ENCODE data around the gene RYR3. TPM values are rescaled to one million over a fixed set of nuclear protein-coding genes. Genes with fewer than 3 reads are reported as not detected.

Gene RYR3
- total and polyA plus RNA-seq, 4 donors = 0.09 to 1.4 (median 0.47) TPM

DNA sequence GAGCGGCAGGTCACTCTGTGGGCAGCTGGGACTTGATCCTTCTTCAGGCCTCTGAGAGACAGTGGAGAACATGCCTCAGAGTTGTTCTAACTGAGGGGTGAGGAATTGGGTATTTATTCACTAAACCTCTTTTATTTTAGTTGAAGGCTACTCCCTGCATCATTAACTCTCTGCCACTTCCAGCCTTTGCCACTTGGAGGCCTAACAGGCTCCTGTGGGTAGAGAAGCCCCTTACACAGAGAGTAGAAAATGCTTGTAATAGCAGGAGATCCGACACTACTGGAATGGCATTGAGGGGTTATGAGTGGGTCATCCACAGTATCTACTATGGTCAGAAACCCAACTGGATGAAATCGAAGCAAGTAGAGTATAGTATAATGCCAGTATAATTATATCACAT is 81.7 kb downstream of the RYR3 start:
- WGBS, 2 donors = 84 to 93% methylated on average over 3 of the region's 3 CpGs
- H3K9ac ChIP-seq (ENCODE audit: insufficient read depth in 1 of 2, low read length in 2 of 2) = no peak overlapping the region
- H3K27ac ChIP-seq (ENCODE audit: low read depth in 1 of 2, low read length in 1 of 2) = no peak overlapping the region
- ATAC-seq (ENCODE audit: insufficient read depth, low FRiP score) (no peak), DNase-seq (no peak)
- H3K27me3 ChIP-seq (ENCODE audit: control insufficient read depth in 3 of 3, insufficient read depth in 3 of 3, low read length in 2 of 3) = no peaks in the 10 kb centered on the region
- no peaks in the 10 kb centered on the region for H3K9me3 ChIP-seq (ENCODE audit: control insufficient read depth in 4 of 4, insufficient read depth in 3 of 4, low read length in 3 of 4)
- no peaks in the 10 kb centered on the region for H3K36me3 ChIP-seq (ENCODE audit: control insufficient read depth in 4 of 4, insufficient read depth in 4 of 4, low read length in 4 of 4)
- H3K4me1 ChIP-seq (ENCODE audit: control insufficient read depth in 5 of 5, insufficient read depth in 5 of 5, low read length in 5 of 5) = no peaks in the 10 kb centered on the region
- TF ChIP-seq, protein P1, sequence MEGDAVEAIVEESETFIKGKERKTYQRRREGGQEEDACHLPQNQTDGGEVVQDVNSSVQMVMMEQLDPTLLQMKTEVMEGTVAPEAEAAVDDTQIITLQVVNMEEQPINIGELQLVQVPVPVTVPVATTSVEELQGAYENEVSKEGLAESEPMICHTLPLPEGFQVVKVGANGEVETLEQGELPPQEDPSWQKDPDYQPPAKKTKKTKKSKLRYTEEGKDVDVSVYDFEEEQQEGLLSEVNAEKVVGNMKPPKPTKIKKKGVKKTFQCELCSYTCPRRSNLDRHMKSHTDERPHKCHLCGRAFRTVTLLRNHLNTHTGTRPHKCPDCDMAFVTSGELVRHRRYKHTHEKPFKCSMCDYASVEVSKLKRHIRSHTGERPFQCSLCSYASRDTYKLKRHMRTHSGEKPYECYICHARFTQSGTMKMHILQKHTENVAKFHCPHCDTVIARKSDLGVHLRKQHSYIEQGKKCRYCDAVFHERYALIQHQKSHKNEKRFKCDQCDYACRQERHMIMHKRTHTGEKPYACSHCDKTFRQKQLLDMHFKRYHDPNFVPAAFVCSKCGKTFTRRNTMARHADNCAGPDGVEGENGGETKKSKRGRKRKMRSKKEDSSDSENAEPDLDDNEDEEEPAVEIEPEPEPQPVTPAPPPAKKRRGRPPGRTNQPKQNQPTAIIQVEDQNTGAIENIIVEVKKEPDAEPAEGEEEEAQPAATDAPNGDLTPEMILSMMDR (IDR thresholded peaks at IDR 0.05; ENCODE audit: control extremely low read depth, extremely low read depth) = no peak
- H3K4me3 ChIP-seq = no peak overlapping the region

GRCh38 chr15:33393546-33393945 is 82.8 kb downstream of the RYR3 start:
- H3K4me3 ChIP-seq = no peak overlapping the region
- DNase-seq (no peak), ATAC-seq (ENCODE audit: insufficient read depth, low FRiP score) (no peak)
- H3K4me1 ChIP-seq (ENCODE audit: control insufficient read depth in 5 of 5, insufficient read depth in 5 of 5, low read length in 5 of 5) = no peaks in the 10 kb centered on the region
- no peaks in the 10 kb centered on the region for H3K27me3 ChIP-seq (ENCODE audit: control insufficient read depth in 3 of 3, insufficient read depth in 3 of 3, low read length in 2 of 3)
- no peak overlapping the region for H3K9ac ChIP-seq (ENCODE audit: insufficient read depth in 1 of 2, low read length in 2 of 2)
- no peak overlapping the region for H3K27ac ChIP-seq (ENCODE audit: low read depth in 1 of 2, low read length in 1 of 2)
- H3K36me3 ChIP-seq (ENCODE audit: control insufficient read depth in 4 of 4, insufficient read depth in 4 of 4, low read length in 4 of 4) = no peaks in the 10 kb centered on the region
- TF ChIP-seq, protein P1 (IDR thresholded peaks at IDR 0.05; ENCODE audit: control extremely low read depth, extremely low read depth) = no peak
- H3K9me3 ChIP-seq (ENCODE audit: control insufficient read depth in 4 of 4, insufficient read depth in 3 of 4, low read length in 3 of 4) = no peaks in the 10 kb centered on the region
- 78 to 89% methylated on average over 6 of the region's 6 CpGs for WGBS, 2 donors

GRCh38 chr15:33395321-33395720 is 84.6 kb downstream of the RYR3 start:
- no peaks in the 10 kb centered on the region for H3K27me3 ChIP-seq (ENCODE audit: control insufficient read depth in 3 of 3, insufficient read depth in 3 of 3, low read length in 2 of 3)
- H3K4me1 ChIP-seq (ENCODE audit: control insufficient read depth in 5 of 5, insufficient read depth in 5 of 5, low read length in 5 of 5) = no peaks in the 10 kb centered on the region
- no peak overlapping the region for H3K27ac ChIP-seq (ENCODE audit: low read depth in 1 of 2, low read length in 1 of 2)
- no peak overlapping the region for H3K4me3 ChIP-seq
- no peaks in the 10 kb centered on the region for H3K9me3 ChIP-seq (ENCODE audit: control insufficient read depth in 4 of 4, insufficient read depth in 3 of 4, low read length in 3 of 4)
- no peaks in the 10 kb centered on the region for H3K36me3 ChIP-seq (ENCODE audit: control insufficient read depth in 4 of 4, insufficient read depth in 4 of 4, low read length in 4 of 4)
- ATAC-seq (ENCODE audit: insufficient read depth, low FRiP score) (no peak), DNase-seq (no peak)
- no peak overlapping the region for H3K9ac ChIP-seq (ENCODE audit: insufficient read depth in 1 of 2, low read length in 2 of 2)
- 86 to 93% methylated on average over 7 of the region's 7 CpGs for WGBS, 2 donors
- TF ChIP-seq, protein P1 (IDR thresholded peaks at IDR 0.05; ENCODE audit: control extremely low read depth, extremely low read depth) = no peak

- Histone ChIP-seq H3K36me3 (ENCODE audit: control insufficient read depth in 4 of 4, insufficient read depth in 4 of 4, low read length in 4 of 4) (no peaks in the 10 kb centered on the region), H3K9me3 (ENCODE audit: control insufficient read depth in 4 of 4, insufficient read depth in 3 of 4, low read length in 3 of 4) (no peaks in the 10 kb centered on the region), H3K9ac (ENCODE audit: insufficient read depth in 1 of 2, low read length in 2 of 2) (no peak overlapping the region), H3K27me3 (ENCODE audit: control insufficient read depth in 3 of 3, insufficient read depth in 3 of 3, low read length in 2 of 3) (no peaks in the 10 kb centered on the region), H3K4me1 (ENCODE audit: control insufficient read depth in 5 of 5, insufficient read depth in 5 of 5, low read length in 5 of 5) (no peaks in the 10 kb centered on the region), H3K4me3 (no peak overlapping the region), H3K27ac (ENCODE audit: low read depth in 1 of 2, low read length in 1 of 2) (no peak overlapping the region)
- DNase-seq = no peak
- no peak for ATAC-seq (ENCODE audit: insufficient read depth, low FRiP score)
- TF ChIP-seq, protein P1 (IDR thresholded peaks at IDR 0.05; ENCODE audit: control extremely low read depth, extremely low read depth) = no peak
- 85 to 87% methylated on average over 7 of the region's 7 CpGs for WGBS, 2 donors
Observed at GRCh38 chr15:33395846-33396245, 85.1 kb downstream of the RYR3 start.

Measured in lung (tissue), 12 donors.